Effector memory CD4-positive, alpha-beta T cell (primary cell): ENCODE data around the gene SLCO3A1.

Source experiments
- DNase-seq, 3 donors: peaks; one replicate each; pipeline ENCODE4 v3.0.0-alpha.2; 2020
- H3K27ac ChIP-seq: 2 replicates; pipeline ENCODE4 v1.7.0; 2013; ENCODE audit warnings: mild to moderate bottlenecking, low read length, moderate library complexity; ENCODE audit not compliant: insufficient read depth, poor library complexity, severe bottlenecking
- H3K27me3 ChIP-seq: replicated peaks from 2 replicates; pipeline ENCODE4 v1.7.0; 2013; ENCODE audit warnings: mild to moderate bottlenecking, low read length; ENCODE audit not compliant: insufficient read depth, control insufficient read depth, poor library complexity, severe bottlenecking
- H3K36me3 ChIP-seq: 2 replicates; pipeline ENCODE4 v1.7.0; 2013; ENCODE audit warnings: mild to moderate bottlenecking, low read length, moderate library complexity; ENCODE audit not compliant: control insufficient read depth, insufficient read depth
- H3K4me1 ChIP-seq: 2 replicates; pipeline ENCODE4 v1.7.0; 2013; ENCODE audit warnings: low read length, mild to moderate bottlenecking; ENCODE audit not compliant: control insufficient read depth, insufficient read depth, poor library complexity, severe bottlenecking
- H3K4me3 ChIP-seq: 2 replicates; pipeline ENCODE4 v1.7.0; 2013; ENCODE audit warnings: low read length, low read depth, mild to moderate bottlenecking; ENCODE audit not compliant: insufficient read depth, poor library complexity, severe bottlenecking
- H3K9me3 ChIP-seq: 2 replicates; pipeline ENCODE4 v1.7.0; 2013; ENCODE audit warnings: mild to moderate bottlenecking, low read length, moderate library complexity; ENCODE audit not compliant: control insufficient read depth

SLCO3A1 gene

GRCh38 chr15:92035961-92036360, 182.5 kb downstream of the SLCO3A1 start:
- Histone ChIP-seq H3K9me3 (no peaks in the 10 kb centered on the region), H3K4me3 (no peak overlapping the region), H3K36me3 (no peaks in the 10 kb centered on the region), H3K4me1 (no peaks in the 10 kb centered on the region), H3K27me3 (no peaks in the 10 kb centered on the region), H3K27ac (no peak overlapping the region)
- no peak for DNase-seq

- H3K4me3 ChIP-seq = no peak overlapping the region
- no peaks in the 10 kb centered on the region for H3K4me1 ChIP-seq
- no peaks in the 10 kb centered on the region for H3K36me3 ChIP-seq
- no peak overlapping the region for H3K27ac ChIP-seq
- no peaks in the 10 kb centered on the region for H3K9me3 ChIP-seq
- no peak for DNase-seq
- no peaks in the 10 kb centered on the region for H3K27me3 ChIP-seq
Measured at GRCh38 chr15:92037491-92037890, 184.0 kb downstream of the SLCO3A1 start.

- no peak for DNase-seq
- Histone ChIP-seq H3K36me3 (no peaks in the 10 kb centered on the region), H3K4me3 (no peak overlapping the region), H3K9me3 (no peaks in the 10 kb centered on the region), H3K27ac (no peak overlapping the region), H3K27me3 (no peaks in the 10 kb centered on the region), H3K4me1 (no peaks in the 10 kb centered on the region)
Measured at GRCh38 chr15:92040350-92040749, 186.8 kb downstream of the SLCO3A1 start.

- Histone ChIP-seq H3K9me3 (no peaks in the 10 kb centered on the region), H3K4me3 (no peak overlapping the region), H3K4me1 (no peaks in the 10 kb centered on the region), H3K27ac (no peak overlapping the region), H3K36me3 (no peaks in the 10 kb centered on the region), H3K27me3 (no peaks in the 10 kb centered on the region)
- no peak for DNase-seq
Measured at GRCh38 chr15:92041371-92041770, 187.9 kb downstream of the SLCO3A1 start.

GRCh38 chr15:92043283-92043682, 189.8 kb downstream of the SLCO3A1 start:
- H3K9me3 ChIP-seq = no peaks in the 10 kb centered on the region
- no peak overlapping the region for H3K4me3 ChIP-seq
- H3K36me3 ChIP-seq = no peaks in the 10 kb centered on the region
- no peak overlapping the region for H3K27ac ChIP-seq
- H3K4me1 ChIP-seq = no peaks in the 10 kb centered on the region
- no peaks in the 10 kb centered on the region for H3K27me3 ChIP-seq
- DNase-seq = no peak

GRCh38 chr15:92044203-92044909, 190.8 kb downstream of the SLCO3A1 start:
- no peak overlapping the region for H3K27ac ChIP-seq

GRCh38 chr15:92047900-92048299, 194.4 kb downstream of the SLCO3A1 start:
- H3K4me3 ChIP-seq = no peak overlapping the region

More at GRCh38 chr15:92044203-92044909, 190.8 kb downstream of the SLCO3A1 start:
- no peaks in the 10 kb centered on the region for H3K9me3 ChIP-seq
- no peaks in the 10 kb centered on the region for H3K4me1 ChIP-seq
- no peak overlapping the region for H3K4me3 ChIP-seq
- no peaks in the 10 kb centered on the region for H3K27me3 ChIP-seq
- DNase-seq = no peak
- H3K36me3 ChIP-seq = no peaks in the 10 kb centered on the region

GRCh38 chr15:92048739-92049138, 195.2 kb downstream of the SLCO3A1 start:
- no peaks in the 10 kb centered on the region for H3K36me3 ChIP-seq
- H3K9me3 ChIP-seq = no peaks in the 10 kb centered on the region
- H3K27ac ChIP-seq = no peak overlapping the region
- no peak overlapping the region for H3K4me3 ChIP-seq
- no peaks in the 10 kb centered on the region for H3K27me3 ChIP-seq
- H3K4me1 ChIP-seq = no peaks in the 10 kb centered on the region
- no peak for DNase-seq

More at GRCh38 chr15:92047900-92048299, 194.4 kb downstream of the SLCO3A1 start:
- DNase-seq = no peak
- Histone ChIP-seq H3K36me3 (no peaks in the 10 kb centered on the region), H3K27ac (no peak overlapping the region), H3K27me3 (no peaks in the 10 kb centered on the region), H3K9me3 (no peaks in the 10 kb centered on the region), H3K4me1 (no peaks in the 10 kb centered on the region)

GRCh38 chr15:92049290-92049989, 195.9 kb downstream of the SLCO3A1 start:
- Histone ChIP-seq H3K36me3 (no peaks in the 10 kb centered on the region), H3K4me3 (no peak overlapping the region), H3K27ac (no peak overlapping the region), H3K4me1 (no peaks in the 10 kb centered on the region), H3K9me3 (no peaks in the 10 kb centered on the region), H3K27me3 (no peaks in the 10 kb centered on the region)
- no peak for DNase-seq

- no peaks in the 10 kb centered on the region for H3K4me1 ChIP-seq
- no peak overlapping the region for H3K4me3 ChIP-seq
- H3K27ac ChIP-seq = no peak overlapping the region
- H3K9me3 ChIP-seq = no peaks in the 10 kb centered on the region
- no peaks in the 10 kb centered on the region for H3K27me3 ChIP-seq
- no peaks in the 10 kb centered on the region for H3K36me3 ChIP-seq
- no peak for DNase-seq
Measured at GRCh38 chr15:92050220-92050898, 196.9 kb downstream of the SLCO3A1 start.
